Activated CD8-positive, alpha-beta memory T cell treated with anti-CD3 and anti-CD28 coated beads for 1 hour (primary cell): ENCODE data around the gene NT5DC3.
"Not testable (repeated sequence)": the region's sequence is repeated elsewhere in the genome, so short reads cannot be mapped to it uniquely, and the experiment has no call there.

Experiments used
- DNase-seq, 2 donors: peaks; one replicate each; pipeline ENCODE4 v3.0.0-alpha.2; 2020; ENCODE audit warnings: low read depth in 1 of 2; ENCODE audit errors: extremely low read depth in 1 of 2

Gene NT5DC3

DNA sequence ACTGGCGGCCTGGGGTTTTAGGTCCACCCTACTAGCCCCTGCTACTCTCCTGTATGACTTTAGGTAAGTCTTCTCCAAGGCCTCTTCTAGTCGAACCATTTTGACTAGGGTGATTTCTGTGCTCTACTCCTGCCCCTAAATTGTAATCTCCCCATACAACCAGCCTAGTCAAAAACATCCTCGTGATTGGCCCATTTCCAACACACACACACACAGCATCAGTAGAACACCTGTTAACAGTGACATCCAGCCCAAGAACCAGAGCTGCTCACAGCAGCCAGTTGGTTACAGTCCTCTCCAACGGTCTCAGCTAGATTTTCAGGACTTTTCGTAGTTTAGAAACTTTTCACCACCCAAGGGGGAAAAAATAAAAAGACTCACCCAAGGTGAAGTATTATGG is 30.9 kb downstream of the NT5DC3 start:
- DNase-seq = no peak

DNA sequence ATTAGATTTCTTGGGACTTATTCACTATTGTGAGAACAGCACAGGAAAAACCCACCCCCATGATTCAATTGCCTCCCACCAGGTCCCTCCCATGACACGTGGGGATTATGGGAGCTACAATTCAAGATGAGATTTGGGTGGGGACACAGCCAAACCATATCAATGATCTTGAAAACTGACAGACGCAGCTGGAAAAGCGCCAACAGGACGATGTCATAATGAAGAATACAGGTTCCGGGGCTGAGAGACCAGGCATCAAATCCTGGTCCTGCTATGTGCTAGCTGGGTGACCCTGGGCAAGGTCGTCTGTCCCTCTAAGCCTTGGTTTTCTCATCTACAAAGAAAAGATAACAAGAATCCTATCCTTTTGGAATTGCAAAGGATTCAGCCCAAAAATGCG is 31.4 kb downstream of the NT5DC3 start:
- DNase-seq = not testable (repeated sequence)

DNA sequence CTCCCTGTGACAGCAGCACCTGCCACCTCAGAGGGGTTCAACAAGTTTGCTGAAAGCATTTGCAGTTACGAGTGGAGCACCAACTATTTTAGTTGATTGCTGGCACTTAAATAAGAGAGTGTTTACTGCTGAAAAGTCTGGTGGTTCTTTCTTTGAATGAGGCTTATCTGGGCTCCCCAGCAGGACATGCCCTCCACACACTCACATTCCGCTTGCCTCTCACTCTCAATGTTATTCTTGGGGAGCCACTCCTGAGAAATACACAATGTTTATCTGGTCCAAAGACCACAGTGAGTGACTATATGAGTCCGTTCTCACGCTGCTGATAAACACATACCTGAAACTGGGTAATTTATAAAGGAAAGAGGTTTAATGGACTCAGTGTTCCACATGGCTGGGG is 31.9 kb downstream of the NT5DC3 start:
- DNase-seq = no peak

- DNase-seq = no peak
These were observed 32.7 kb downstream of the NT5DC3 start for GRCh38 chr12:103808239-103808880.

GRCh38 chr12:103807561-103808238 is 33.3 kb downstream of the NT5DC3 start:
- no peak for DNase-seq

DNA sequence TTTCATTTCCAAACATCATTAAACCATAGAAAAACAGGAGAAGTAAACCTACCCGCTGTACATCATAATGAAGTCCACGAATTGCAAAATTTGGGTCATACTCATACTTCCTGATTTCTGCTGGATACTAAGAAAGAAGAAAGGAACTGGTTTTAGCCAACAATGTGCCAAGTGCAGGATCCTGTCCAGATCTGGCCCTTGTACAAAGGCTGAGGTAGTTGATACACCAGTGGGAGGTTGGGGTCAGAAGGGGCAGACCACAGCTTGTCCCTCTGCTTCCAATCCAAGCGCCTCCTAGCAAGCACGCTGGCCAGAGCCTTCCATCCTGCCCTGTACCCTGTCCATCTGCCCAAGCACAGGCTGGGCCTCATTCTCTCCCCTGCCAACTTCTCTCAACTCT is 34.2 kb downstream of the NT5DC3 start:
- DNase-seq = no peak

GRCh38 chr12:103805655-103806360 is 35.2 kb downstream of the NT5DC3 start:
- DNase-seq = no peak

- no peak for DNase-seq
These were observed 37.2 kb downstream of the NT5DC3 start for GRCh38 chr12:103803847-103804246.

GRCh38 chr12:103802586-103802886 is 38.5 kb downstream of the NT5DC3 start:
- no peak for DNase-seq

DNA sequence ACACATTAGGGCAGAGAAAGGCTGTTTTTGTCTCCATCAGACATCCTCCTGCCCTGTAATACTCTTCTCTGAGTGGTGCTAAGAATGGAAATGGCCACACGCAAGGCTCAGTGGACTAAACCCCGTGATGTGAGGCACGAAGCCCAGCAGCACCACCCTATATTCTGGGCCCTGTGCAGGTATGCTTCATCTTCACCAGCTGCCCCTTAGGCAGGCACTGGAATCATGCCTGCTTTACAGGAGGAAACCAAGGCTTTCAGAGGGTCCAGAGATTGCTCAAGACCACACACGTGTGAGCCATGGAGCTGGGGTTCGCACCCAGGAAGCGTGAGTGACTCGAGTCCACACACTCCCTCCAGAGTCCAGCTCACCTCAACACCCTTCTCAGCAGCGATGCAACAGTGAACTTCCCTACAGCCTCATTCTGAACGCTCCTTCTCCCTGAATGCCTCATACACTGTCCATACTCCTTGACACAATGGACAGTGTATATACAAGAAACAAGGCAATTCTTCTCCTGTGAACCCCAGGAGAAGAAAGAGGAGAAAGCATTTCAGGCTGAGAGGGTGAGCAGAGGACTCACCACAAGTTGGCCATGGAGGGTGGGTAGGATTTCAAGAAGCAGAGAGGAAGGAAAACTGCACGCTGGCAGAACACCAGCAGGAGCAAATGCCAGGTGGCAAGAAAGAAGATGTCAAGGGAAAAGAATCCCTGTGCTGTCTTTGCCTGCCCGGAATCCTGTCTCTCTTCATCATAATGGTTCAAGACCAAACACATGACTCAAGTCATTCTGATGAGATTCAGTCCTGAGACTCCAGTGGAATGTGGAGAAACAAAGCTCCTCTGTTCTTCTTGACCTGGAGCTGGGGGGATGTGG is 39.1 kb downstream of the NT5DC3 start:
- no peak for DNase-seq

DNA sequence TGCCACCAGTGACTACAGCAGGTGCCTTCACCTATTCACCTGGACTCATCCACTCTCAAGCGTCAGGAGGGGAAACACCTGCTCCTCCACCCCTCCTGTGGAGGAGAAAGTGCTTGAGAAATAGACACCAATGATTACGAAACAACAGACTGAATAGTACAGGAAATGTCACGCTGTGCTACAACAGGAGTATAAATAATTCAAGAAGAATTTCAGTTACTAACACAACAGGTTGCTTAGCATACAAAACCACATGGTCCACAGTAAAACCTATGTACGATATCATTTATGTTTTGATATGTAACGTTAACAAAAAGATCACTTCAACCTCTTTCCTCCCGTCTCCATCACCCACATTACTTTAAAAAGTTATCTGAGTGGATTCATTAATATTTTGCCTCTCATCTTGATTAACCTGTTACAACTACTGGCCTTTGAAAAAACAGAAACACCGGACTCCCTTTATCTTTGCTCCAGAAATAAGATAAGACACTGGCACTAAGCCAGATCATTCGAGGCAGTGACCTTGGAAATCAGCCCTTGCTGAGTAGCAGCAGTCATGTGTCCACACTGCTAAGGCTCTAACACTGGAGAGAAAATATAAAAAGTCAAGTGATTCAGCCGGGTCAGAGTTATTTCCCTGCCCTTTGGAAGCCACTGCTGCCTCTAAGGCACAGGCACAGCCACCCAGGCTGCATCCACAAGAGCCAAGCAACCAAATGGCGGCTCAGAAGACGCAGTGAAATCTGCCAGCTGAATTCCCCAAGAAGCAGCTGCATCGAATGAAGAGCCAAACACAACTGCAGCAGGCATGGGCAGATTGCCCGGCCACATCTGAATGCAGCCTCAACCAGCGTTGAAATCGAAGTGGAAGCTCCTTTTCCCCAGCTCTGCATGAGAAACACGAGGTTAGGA is 40.9 kb downstream of the NT5DC3 start:
- no peak for DNase-seq

- DNase-seq = no peak
These were observed 41.6 kb downstream of the NT5DC3 start for GRCh38 chr12:103799504-103799856.

- no peak for DNase-seq
These were observed 42.4 kb downstream of the NT5DC3 start for GRCh38 chr12:103798586-103798985.

GRCh38 chr12:103794309-103795213 is 46.5 kb downstream of the NT5DC3 start:
- DNase-seq = no peak

GRCh38 chr12:103793512-103794045 is 47.5 kb downstream of the NT5DC3 start:
- DNase-seq = no peak

DNA sequence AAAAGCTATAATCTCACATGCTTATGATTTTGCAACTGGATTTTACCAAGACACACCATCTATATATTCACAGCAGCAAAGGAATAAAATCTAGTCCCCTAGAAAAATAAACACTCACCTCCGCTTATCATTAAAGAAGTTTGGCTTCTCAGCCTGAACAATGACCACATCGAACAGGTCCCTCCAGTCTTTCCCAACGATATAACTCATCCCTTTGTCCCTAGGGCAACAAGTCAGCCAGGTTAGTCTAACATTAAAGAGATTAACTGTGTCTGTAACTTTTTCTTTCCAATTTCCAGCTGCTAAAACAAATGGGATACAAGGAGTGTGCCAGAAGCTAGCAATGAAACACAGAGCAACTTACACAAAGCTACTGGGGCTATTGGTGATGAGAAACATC is 48.0 kb downstream of the NT5DC3 start:
- DNase-seq = no peak

GRCh38 chr12:103791350-103791920 is 49.6 kb downstream of the NT5DC3 start:
- no peak for DNase-seq

GRCh38 chr12:103786201-103786600 is 54.8 kb downstream of the NT5DC3 start:
- no peak for DNase-seq
